C1 segment of cervical spinal cord (tissue), 14 donors: ENCODE results near the gene EPB41L2.
"Not testable (repeated sequence)": the region's sequence is repeated elsewhere in the genome, so short reads cannot be mapped to it uniquely, and the experiment has no call there.

ENCODE experiments used
- DNase-seq, 14 donors: peaks; one replicate each; lab custom pipeline; 2025; lab: John Stamatoyannopoulos, UW

Gene EPB41L2

GRCh38 chr6:131037194-131037897, 25.7 kb downstream of the EPB41L2 start:
- DNase-seq: no peak

DNA sequence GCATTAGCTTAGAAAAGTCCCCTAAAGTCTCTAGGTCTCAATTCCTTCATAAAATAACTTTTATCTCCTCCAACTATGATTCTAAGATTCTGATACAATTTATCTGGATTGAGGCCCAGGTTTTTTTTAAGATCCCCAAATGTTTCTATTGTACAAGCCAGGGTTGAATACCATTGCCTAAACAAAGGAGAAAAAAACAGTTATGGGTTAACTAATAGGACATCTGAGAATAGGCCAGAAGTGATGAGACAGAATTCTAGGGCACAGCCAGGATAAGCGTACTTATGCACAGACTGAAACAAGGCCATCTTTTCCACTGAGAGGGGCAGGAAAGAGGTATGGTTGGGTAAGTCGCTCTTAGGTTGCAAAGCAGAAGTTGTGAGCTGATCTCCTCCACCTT, 26.4 kb downstream of the EPB41L2 start:
- DNase-seq: no peak

DNA sequence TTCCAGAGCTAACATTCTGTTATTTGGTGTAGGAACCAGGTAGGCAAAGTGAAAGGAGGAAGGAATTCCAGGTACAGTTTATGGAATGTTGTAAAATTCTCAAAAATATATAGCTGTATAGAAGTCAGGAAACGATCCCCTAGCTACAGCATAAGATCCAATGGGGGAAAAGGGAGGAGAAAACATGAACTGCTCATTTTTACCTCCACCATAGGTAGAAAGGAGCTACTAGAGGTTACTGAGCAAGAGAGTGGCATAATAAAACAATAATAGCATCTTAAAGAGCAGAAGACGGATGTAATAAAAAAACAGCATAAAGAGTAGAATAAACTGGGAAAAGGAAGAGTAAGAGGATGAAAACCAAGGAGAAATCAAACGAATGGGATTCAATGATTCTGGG, 26.9 kb downstream of the EPB41L2 start:
- no peak for DNase-seq

DNA sequence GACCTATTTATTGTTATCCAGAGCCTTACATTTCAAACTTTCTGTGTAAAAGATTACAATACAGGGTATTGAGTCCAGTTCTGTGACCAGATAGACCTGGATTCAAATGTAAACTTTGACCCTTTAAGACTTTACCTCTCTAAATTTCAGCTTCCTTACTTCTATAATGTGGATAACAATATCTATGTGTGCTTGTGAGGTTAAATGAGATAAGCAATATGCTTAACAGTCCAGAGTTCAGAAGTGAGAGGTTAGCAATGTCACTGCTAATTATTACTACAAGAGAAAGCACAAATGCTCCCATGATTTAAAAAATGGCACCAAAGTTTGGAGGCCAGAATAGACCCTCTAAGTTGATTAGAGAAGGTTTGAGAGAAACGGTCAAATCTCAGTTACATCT, 27.5 kb downstream of the EPB41L2 start:
- no peak for DNase-seq

- DNase-seq: no peak
These were observed 29.4 kb downstream of the EPB41L2 start for GRCh38 chr6:131033631-131034030.

- DNase-seq: no peak
These were observed 33.3 kb downstream of the EPB41L2 start for GRCh38 chr6:131029626-131030297.

GRCh38 chr6:131027326-131027725, 35.7 kb downstream of the EPB41L2 start:
- peak in 1 of 14 donors; percentile 88 for DNase-seq

DNA sequence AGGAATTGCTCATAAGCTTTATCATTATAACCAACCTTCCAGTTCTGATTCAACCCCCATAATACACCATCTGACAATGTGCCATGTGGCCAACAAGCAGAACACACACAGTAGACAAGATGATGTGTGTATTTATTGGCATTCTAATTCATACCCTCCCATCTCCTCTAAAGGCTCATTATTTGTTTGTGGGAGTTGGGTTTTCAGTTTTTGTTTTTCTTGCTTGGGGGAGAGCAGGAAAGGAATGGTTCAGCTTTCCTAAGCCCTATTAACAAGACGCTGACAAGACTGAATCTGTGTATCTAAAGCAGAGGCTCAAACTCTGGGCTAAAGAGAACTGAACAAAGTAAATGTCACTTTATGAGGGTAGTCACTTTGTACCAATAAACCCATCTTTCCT, 36.8 kb downstream of the EPB41L2 start:
- no peak for DNase-seq

DNA sequence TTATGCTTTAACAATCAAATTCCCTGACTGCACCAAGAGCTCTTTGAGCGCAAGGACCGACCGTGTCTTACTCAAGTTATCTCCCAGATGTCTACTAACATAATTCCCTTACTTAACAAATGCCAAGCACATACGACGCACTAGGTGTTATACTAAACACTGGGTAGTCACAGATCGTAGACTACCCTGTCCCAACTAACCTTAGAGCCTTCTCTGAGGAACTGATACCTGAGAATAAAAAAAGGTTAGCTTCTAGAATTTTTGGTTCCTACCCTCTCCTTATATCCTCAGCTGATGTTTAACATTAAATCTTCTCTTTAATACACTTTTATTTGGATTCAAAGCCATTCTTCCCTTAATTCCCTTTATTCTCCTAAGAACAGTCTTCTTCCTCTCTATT, 38.5 kb downstream of the EPB41L2 start:
- no peak for DNase-seq

- DNase-seq: no peak
These were observed 39.1 kb downstream of the EPB41L2 start for GRCh38 chr6:131023834-131024504.

DNA sequence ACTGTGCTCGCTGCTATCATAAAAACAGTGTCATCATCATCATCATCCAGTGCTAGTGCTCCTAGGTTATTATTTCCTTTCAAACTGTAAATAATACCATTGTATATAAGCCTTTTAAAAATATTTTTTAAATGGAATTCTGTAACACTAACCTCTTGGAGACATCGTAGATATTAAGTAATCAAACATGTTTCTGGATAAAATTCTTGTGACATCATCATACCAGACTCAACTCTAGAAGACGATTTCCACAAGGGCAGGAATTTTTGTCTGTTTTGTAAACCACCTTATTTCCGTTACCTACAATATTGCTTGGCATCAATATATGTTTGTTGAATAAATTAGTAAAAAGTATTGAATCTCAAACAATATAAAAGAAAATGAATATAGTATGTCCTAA, 40.4 kb downstream of the EPB41L2 start:
- no peak for DNase-seq

DNA sequence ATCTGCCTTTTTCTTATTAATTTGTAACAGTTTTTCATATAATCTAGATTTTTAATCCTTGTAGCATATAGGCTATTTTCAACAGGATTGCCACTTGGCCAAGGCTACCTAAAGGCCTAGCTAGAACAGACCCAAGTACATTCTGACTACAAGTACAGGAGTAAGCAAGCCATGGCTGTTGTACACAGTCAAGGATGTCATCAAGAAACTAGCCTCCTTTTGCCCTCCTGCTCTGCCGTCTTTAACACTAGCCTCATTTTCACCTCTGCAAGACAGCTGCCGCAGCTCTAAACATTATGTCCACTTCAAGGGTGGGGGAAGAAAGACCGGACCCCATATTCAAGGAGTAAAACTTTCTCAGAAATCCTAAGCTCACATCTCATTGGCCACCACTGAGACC, 45.1 kb downstream of the EPB41L2 start:
- DNase-seq: no peak

DNA sequence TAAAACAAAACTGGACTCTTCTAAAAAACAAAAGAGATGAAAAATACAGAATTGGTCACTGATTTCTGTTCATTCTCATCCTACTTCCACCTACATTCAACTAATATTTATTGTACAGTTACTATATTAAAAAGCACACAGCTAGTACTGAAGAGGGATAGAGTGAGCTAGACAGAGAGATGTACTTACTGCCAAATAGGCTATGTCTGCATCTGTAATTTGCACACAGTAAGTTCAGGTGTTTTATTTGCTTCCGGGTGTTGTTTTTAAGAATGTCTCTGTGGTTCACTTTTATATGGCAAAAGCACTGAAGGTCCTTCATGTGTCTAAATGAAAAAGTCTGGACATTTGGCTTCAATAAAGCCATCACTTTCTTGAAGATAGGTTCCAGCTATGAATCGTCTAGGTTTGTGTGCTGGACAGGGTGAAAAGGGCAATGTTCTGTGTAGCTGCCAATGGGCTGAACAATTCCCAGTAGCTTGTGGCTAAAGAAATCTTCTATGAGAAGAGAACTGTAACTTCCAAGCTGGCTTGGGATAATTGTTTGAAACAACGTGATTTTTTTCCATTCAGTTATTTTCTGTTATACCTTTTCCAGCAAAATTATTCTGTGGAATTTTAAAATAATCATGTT, 47.3 kb downstream of the EPB41L2 start:
- no peak for DNase-seq

DNA sequence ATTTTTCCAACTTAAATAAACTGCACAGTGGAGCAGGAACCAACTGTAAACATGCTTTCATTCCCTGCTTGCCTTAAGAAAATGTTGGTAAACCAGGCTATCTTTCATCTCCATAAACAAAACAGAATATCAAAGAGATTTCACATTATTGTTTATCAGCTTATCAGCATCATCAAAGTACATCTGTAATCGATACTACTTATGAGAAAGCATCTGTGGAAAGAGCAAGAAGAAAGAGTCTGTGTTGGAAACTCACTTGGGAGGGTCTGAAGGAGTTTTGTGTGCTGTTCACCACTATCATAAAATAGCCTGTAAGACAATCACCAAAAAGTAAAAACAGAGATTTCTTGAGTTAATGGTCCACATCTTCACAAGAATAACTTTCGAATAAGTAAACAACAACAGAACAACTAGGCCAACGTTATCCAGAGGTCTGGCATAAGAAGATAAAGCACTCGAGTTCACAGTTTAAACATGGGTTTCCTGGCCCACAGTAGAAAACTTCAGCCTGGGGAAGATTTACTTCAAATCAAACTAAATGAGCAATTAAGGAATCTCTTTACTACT, 47.9 kb downstream of the EPB41L2 start:
- no peak for DNase-seq

DNA sequence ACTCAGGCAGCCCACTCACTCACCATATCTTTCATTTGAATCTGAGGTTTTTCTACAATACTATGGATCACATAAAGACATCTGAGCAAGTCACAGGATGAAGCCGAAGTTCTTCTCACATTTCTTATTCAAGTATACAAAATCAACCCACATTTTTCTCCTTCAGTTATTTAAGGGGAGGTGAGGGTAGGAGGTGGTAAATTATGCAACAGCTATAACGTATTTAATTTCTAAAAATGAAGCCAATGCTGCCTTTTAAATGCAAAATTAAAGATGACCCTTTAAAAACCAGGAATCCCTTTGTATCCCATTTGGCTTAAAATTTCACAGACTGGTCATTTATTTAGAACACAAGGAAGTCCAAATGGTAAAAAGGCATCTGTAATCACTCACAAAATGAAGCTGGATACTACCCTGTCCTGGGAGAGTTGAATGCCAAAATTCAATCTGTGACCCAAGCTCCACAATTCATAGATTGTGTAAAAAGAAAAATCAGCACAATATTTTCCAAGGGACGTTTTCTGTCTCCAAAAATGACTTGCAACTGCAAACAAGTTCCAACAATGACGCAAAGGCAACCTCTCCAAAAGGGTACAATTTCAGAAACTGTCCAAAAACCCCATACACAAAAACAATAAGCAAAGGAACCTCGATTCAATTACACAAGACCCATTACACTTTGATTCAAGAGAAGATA, 48.8 kb downstream of the EPB41L2 start:
- no peak for DNase-seq

GRCh38 chr6:131013495-131013894, 49.5 kb downstream of the EPB41L2 start:
- DNase-seq: no peak

- DNase-seq: no peak
These were observed 53.3 kb downstream of the EPB41L2 start for GRCh38 chr6:131009790-131010189.

GRCh38 chr6:131008965-131009364, 54.1 kb downstream of the EPB41L2 start:
- not testable (repeated sequence) for DNase-seq

GRCh38 chr6:131007964-131008363, 55.1 kb downstream of the EPB41L2 start:
- not testable (repeated sequence) for DNase-seq

- DNase-seq: no peak
These were observed 55.8 kb downstream of the EPB41L2 start for GRCh38 chr6:131007286-131007685.

GRCh38 chr6:131005439-131006016, 57.5 kb downstream of the EPB41L2 start:
- no peak for DNase-seq
